ENCODE data around the gene ATAD3A.
A peak's percentile ranks its signal among the peaks of the same experiment; 100 is the strongest.
"Not testable (repeated sequence)": the region's sequence is repeated elsewhere in the genome, so short reads cannot be mapped to it uniquely, and the experiment has no call there.

The ATAD3A gene

GRCh38 chr1:1554926-1555915, 43.3 kb downstream of the ATAD3A start:
- DNase-seq (ENCODE audit: low spot score): no peak

GRCh38 chr1:1556505-1556904, 44.5 kb downstream of the ATAD3A start:
- DNase-seq (ENCODE audit: low spot score): no peak

DNA sequence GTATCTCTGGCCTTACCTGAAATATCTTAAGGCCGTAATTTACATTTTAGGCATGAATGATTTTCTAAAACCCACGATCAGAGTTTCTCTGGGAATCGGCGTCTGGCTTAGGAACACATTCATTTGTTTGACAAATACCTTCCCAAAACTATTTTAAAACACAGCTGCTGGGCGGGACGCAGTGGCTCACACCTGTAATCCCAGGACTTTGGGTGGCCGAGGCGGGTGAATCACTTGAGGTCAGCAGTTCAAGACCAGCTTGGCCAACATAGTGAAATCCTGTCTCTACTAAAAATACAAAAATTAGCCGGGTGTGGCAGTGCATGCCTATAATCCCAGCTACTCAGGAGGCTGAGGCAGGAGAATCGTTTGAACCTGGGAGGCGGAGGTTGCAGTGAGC, 45.0 kb downstream of the ATAD3A start:
- not testable (repeated sequence) for DNase-seq (ENCODE audit: low spot score)

GRCh38 chr1:1557688-1558087, 45.7 kb downstream of the ATAD3A start:
- not testable (repeated sequence) for DNase-seq (ENCODE audit: low spot score)

DNA sequence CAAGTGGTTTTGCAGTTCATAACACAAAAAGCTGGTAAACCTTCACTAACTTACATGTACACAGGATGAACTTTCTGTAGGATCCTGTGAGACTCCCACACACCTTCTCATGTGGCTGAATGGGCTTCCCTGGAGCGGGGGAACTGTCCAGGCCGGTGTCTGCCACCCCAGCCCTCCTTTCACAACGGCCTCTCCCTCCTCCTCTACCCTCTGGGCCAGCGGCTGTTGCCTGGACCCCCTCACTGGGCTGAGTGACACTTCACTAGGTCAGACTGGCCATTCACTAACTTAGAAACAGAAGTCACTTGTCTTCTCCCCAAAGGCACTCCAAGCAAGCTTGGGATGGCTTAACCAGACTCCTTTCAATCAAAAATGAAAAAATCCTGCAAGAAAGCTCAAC, 46.6 kb downstream of the ATAD3A start:
- no peak for DNase-seq (ENCODE audit: low spot score)

GRCh38 chr1:1559066-1559465, 47.1 kb downstream of the ATAD3A start:
- no peak for DNase-seq (ENCODE audit: low spot score)

DNA sequence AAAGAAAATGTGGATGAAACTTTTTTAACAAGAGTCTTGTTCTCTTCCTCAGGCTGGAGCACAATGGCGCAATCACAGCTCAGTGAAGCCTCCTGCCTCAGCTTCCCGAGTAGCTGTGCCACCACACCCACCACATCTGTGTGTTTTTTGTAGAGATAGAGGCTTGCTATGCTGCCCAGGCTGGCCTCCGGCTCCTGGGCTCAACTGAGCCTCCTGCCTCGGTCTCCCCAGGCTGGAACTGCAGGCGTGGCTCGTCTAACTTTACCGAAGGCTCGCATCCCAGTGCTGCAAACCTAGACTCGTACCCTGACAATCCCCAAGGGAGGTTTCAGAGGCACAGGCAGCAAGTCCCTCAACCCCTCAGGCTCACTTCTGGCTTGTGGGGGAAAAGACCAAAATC, 48.2 kb downstream of the ATAD3A start:
- no peak for DNase-seq (ENCODE audit: low spot score)

GRCh38 chr1:1561801-1562470, 50.0 kb downstream of the ATAD3A start:
- no peak for DNase-seq (ENCODE audit: low spot score)

- no peak for DNase-seq (ENCODE audit: low spot score)
Measured at GRCh38 chr1:1562556-1563195, 50.7 kb downstream of the ATAD3A start.

DNA sequence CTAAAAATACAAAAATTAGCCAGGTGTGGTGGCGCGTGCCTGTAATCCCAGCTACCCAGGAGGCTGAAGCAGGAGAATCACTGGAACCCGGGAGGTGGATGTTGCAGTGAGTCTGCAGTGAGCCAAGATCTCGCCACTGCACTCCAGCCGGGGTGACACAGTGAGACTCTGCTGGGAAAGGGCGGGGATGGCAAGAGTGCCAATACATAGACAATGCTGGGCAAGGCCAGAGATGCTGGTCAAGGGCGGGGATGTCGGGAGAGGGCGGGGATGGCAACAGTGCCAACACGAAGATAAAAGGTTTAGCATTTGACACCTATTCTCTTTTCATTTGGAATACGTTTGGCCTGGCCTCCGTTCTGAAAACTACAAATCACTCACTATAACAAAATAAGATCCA, 51.7 kb downstream of the ATAD3A start:
- DNase-seq (ENCODE audit: low spot score): no peak

GRCh38 chr1:1564268-1564667, 52.3 kb downstream of the ATAD3A start:
- DNase-seq (ENCODE audit: low spot score): no peak

GRCh38 chr1:1565340-1565739, 53.4 kb downstream of the ATAD3A start:
- DNase-seq (ENCODE audit: low spot score): no peak

- no peak for DNase-seq (ENCODE audit: low spot score)
Measured at GRCh38 chr1:1567152-1567875, 55.4 kb downstream of the ATAD3A start.

- no peak for DNase-seq (ENCODE audit: low spot score)
Measured at GRCh38 chr1:1567891-1568291, 55.9 kb downstream of the ATAD3A start.

DNA sequence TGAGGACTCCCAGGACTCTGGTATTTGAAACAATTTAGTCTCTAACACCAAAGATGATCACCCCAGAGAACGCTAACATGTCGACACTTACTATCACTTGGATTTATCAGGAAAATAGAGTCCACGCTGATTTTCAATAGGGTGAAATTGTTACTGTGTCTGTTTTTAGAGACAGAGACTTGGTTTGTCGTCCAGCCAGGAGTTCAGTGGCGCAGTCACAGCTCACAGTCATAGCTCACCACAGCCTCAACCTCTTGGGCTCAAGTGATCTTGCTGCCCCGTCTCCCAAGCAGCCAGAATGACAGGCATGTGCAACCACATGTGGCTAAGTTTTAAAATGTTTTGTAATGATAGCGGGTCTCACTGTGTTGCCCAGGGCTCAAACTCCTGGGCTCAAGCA, 57.4 kb downstream of the ATAD3A start:
- DNase-seq (ENCODE audit: low spot score): no peak

GRCh38 chr1:1573843-1574720, 62.1 kb downstream of the ATAD3A start:
- peak; percentile 66 for DNase-seq (ENCODE audit: low spot score)

DNA sequence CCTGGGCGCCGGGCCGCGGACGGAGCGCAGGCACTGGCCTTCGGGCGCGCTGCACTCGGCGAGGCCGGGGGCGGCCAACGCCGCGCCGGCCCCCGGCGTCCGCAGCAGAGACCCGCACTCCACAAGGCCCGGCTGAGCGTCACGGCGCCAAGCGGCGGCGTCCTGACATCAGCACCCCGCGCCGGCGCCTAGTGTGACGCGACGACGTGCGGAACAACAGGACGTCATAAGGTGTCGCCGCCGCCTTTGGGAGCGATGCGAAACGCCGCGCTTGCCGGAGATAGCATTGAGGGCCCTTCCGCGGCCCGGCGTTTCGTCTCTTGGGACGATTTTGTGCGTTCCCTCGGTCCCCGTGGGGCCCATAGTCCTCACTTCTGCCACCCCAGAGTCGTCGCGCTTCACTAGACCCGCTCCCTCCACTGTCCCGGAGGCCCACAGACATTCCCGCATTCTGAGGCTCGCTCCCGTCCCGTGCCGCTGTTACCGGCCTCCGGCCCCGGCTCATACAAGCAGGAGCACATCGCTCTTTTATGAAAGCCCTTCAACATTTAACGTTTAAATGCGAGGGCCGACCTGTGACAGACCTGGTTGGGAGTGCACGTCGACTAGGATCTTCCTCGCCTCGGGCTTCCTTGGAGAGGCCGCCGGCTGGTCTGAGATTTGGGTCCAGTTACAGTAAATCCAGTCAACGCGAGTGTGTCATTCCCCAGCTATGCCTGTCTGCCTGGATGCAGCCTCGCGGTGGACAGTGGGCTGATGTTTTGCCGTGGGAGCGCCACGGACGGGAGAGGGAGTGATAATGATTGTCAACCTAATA, 63.0 kb downstream of the ATAD3A start, which contains the start of gene SSU72:
Gene SSU72 (minus strand): TSS at position 143 of the 817 bp plus-strand sequence. CDS start 306 bp downstream, outside the sequence.
- peak; percentile 91 for DNase-seq (ENCODE audit: low spot score)

- DNase-seq (ENCODE audit: low spot score): no peak
Measured at GRCh38 chr1:1577367-1578011, 65.5 kb downstream of the ATAD3A start.

- no peak for DNase-seq (ENCODE audit: low spot score)
Measured at GRCh38 chr1:1578371-1578940, 66.5 kb downstream of the ATAD3A start.
